ENCODE data around the gene USP9X. TPM values are rescaled to one million over a fixed set of nuclear protein-coding genes. Genes with fewer than 3 reads are reported as not detected.

USP9X gene
- polyA plus RNA-seq, 1 of the 3 experiments (the other 2 are of a cell fraction), result 13.2 TPM

DNA sequence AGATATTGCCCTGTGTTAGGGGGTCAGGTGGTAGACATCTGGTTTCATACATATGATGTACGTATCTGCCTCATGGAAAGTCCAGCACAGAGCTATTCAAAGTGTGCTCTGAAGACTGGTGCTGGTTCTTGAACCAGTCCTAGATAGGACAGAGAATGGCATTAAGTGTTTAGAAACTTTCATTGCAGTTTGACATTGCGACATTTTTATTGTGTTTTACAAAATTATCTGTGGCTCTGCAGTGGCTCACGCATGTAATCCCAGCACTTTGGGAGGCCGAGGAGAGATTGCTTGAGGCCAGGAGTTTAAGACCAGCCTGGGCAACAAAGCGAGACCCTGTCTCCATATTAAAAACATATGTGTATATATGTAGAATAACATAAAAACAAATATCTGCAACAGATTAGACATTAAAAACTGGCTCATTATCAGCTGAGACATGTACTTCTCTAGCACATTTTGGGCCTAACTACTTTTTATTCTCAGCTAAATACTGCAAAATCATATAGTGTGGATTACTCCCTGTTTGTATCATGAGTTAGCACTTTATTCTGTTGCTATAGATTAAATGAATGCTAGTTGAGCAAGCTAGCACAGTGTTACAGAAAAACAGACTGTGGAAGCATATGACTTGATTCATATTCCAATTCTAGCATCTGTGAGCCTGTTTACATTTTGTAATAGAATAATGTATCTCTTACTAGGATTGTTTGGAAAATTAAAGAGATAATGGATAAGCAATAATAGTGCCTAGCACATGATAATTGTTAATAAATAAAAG, 57.1 kb downstream of the USP9X start:
- CTCF ChIA-PET, result interaction anchor here (0.9 to 1.3 kb wide), 2 partner anchors 38 to 111 kb away, joined by 3 read pairs; no protein-coding TSS in a partner anchor
- TF ChIP-seq POLR2AphosphoS5 (IDR thresholded peaks at IDR 0.05; ENCODE audit: low read depth, low read length), result no peak
- no peak for TF ChIP-seq SIN3A (IDR thresholded peaks at IDR 0.05; ENCODE audit: borderline replicate concordance, low read depth, low read length)
- TF ChIP-seq RCOR1 (IDR thresholded peaks at IDR 0.05; ENCODE audit: low read length), result no peak
- TF ChIP-seq JUND (IDR thresholded peaks at IDR 0.05), result no peak
- no peak for TF ChIP-seq GABPA (IDR thresholded peaks at IDR 0.05; ENCODE audit: low read depth)
- TF ChIP-seq, protein P1, sequence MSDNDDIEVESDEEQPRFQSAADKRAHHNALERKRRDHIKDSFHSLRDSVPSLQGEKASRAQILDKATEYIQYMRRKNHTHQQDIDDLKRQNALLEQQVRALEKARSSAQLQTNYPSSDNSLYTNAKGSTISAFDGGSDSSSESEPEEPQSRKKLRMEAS (IDR thresholded peaks at IDR 0.05; ENCODE audit: low read depth), result no peak
- TF ChIP-seq, protein P2, sequence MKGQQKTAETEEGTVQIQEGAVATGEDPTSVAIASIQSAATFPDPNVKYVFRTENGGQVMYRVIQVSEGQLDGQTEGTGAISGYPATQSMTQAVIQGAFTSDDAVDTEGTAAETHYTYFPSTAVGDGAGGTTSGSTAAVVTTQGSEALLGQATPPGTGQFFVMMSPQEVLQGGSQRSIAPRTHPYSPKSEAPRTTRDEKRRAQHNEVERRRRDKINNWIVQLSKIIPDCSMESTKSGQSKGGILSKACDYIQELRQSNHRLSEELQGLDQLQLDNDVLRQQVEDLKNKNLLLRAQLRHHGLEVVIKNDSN (IDR thresholded peaks at IDR 0.05; ENCODE audit: borderline replicate concordance, low read depth), result no peak
- TF ChIP-seq, protein P3, sequence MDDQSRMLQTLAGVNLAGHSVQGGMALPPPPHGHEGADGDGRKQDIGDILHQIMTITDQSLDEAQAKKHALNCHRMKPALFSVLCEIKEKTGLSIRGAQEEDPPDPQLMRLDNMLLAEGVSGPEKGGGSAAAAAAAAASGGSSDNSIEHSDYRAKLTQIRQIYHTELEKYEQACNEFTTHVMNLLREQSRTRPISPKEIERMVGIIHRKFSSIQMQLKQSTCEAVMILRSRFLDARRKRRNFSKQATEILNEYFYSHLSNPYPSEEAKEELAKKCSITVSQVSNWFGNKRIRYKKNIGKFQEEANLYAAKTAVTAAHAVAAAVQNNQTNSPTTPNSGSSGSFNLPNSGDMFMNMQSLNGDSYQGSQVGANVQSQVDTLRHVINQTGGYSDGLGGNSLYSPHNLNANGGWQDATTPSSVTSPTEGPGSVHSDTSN (IDR thresholded peaks at IDR 0.05), result no peak
- TF ChIP-seq, protein P4, sequence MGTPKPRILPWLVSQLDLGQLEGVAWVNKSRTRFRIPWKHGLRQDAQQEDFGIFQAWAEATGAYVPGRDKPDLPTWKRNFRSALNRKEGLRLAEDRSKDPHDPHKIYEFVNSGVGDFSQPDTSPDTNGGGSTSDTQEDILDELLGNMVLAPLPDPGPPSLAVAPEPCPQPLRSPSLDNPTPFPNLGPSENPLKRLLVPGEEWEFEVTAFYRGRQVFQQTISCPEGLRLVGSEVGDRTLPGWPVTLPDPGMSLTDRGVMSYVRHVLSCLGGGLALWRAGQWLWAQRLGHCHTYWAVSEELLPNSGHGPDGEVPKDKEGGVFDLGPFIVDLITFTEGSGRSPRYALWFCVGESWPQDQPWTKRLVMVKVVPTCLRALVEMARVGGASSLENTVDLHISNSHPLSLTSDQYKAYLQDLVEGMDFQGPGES (IDR thresholded peaks at IDR 0.05; ENCODE audit: low read depth, low read length), result no peak
- TF ChIP-seq YY1 (IDR thresholded peaks at IDR 0.05; ENCODE audit: low read depth), result no peak
- TF ChIP-seq RXRA (IDR thresholded peaks at IDR 0.05; ENCODE audit: borderline replicate concordance, low read depth), result no peak
- TF ChIP-seq ELF1 (IDR thresholded peaks at IDR 0.05), result no peak
- TF ChIP-seq TCF12 (IDR thresholded peaks at IDR 0.05), result no peak
- TF ChIP-seq CHD2 (IDR thresholded peaks at IDR 0.05; ENCODE audit: low read length, partially characterized antibody), result no peak
- TF ChIP-seq, protein P5, sequence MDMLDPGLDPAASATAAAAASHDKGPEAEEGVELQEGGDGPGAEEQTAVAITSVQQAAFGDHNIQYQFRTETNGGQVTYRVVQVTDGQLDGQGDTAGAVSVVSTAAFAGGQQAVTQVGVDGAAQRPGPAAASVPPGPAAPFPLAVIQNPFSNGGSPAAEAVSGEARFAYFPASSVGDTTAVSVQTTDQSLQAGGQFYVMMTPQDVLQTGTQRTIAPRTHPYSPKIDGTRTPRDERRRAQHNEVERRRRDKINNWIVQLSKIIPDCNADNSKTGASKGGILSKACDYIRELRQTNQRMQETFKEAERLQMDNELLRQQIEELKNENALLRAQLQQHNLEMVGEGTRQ (IDR thresholded peaks at IDR 0.05; ENCODE audit: borderline replicate concordance, low read depth, low read length), result no peak
- TF ChIP-seq NFIC (IDR thresholded peaks at IDR 0.05; ENCODE audit: borderline replicate concordance), result no peak
- no peak for TF ChIP-seq EZH2phosphoT487 (IDR thresholded peaks at IDR 0.05; ENCODE audit: borderline replicate concordance, low read depth)
- TF ChIP-seq FOXM1 (IDR thresholded peaks at IDR 0.05; ENCODE audit: low read depth), result no peak
- no peak for TF ChIP-seq TAF1 (IDR thresholded peaks at IDR 0.05; ENCODE audit: borderline replicate concordance, low read depth, low read length)
- DNase-seq, result no peak
- Histone ChIP-seq H3F3A (replicated peaks; ENCODE audit: insufficient read depth) (peaks cover 28% of the 10 kb centered on the region), H3K27me3 (ENCODE audit: insufficient read depth) (no peaks in the 10 kb centered on the region), H4K20me1 (ENCODE audit: insufficient read depth) (peaks cover 28% of the 10 kb centered on the region), H3K79me2 (ENCODE audit: insufficient read depth) (peaks cover 30% of the 10 kb centered on the region), H3K36me3 (replicated peaks in 1 of 2; ENCODE audit: control insufficient read depth in 1 of 2, insufficient read depth in 2 of 2, low read length in 1 of 2) (peaks cover 69 to 76% of the 10 kb centered on the region in 2 experiments), H3K4me2 (no peak overlapping the region), H3K9me2 (no peaks in the 10 kb centered on the region), H2AFZ (ENCODE audit: low read depth) (no peak overlapping the region), H3K27ac (ENCODE audit: low read depth in 2 of 2, low read length in 1 of 2) (no peak overlapping the region; a peak in 1 of 4 replicates), H3K9ac (no peak overlapping the region), H3K4me1 (ENCODE audit: control insufficient read depth in 1 of 2, insufficient read depth in 2 of 2, low read depth in 1 of 2, low read length in 1 of 2) (peaks cover 0 to 11% of the 10 kb centered on the region in 2 experiments; a peak in 1 of 4 replicates), H3K4me3 (ENCODE audit: low read depth in 2 of 2, low read length in 1 of 2) (no peak overlapping the region), H3K9me3 (no peaks in the 10 kb centered on the region)
- 94% methylated on average over 5 of the region's 5 CpGs for WGBS (ENCODE audit: low lambda C conversion rate)
- POLR2A ChIA-PET, result no interaction called here

Data from SK-N-SH (cell line).